K562 treated with DMSO at 1 percent for 24 hours (cell line): Measurements from ENCODE around the gene MYL2. TPM values are rescaled to one million over a fixed set of nuclear protein-coding genes. Genes with fewer than 3 reads are reported as not detected.

Experiments used
- total RNA-seq: library from RNA; unstranded; fragments of 300-600 nt; gene quantifications from 2 replicates; pipeline ENCODE4 v1.2.3, GENCODE V29; 2022; ENCODE audit warnings: low read depth; ENCODE audit not compliant: insufficient read depth

MYL2 gene
- total RNA-seq = not detected in 2 replicates

DNA sequence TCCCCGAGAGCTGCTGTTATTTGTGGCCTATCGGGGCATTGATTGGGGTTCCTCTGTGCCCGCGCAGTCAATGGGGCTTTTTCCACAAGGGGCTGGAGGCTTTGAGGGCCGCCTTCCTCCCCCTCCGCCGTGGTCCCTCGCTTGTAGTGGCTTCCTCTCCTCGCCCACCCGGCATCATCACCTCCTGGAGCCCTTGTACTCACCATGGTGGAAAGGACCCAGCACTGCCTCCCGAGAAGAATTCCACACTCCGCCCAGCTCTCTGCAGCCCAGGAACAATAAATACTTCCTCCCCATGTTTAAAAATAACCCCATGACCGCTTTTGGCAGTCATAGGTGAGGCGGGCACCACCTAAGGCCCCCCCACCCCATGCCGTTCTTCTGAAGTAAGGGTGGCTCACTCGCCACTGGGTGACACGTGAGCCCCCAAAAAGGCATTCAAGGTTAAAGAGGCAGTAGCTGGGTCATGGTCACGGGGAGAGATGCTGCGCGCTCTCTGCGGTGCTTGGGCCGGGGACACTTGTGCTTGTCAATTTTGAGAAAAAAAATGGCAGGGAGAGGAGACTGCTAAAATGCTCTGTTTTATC, at the start of gene MYL2:
Gene MYL2, minus strand, starts transcription at position 256 of the 587 bp plus-strand sequence. Its CDS starts 50 bp downstream, at position 206.

Other genes starting within 250 kb of the MYL2 start
- gene HVCN1, start 231.5 kb downstream of the MYL2 start, total RNA-seq = 6.0 and 10.9 TPM in 2 replicates
- 110 and 144 TPM in 2 replicates for gene PPP1CC, start 177.7 kb downstream of the MYL2 start, total RNA-seq
- not detected in 2 replicates for gene CCDC63, start 73.6 kb downstream of the MYL2 start, total RNA-seq
- not detected in 2 replicates for gene CUX2, start 113.6 kb upstream of the MYL2 start, total RNA-seq